Activated CD8-positive, alpha-beta memory T cell treated with anti-CD3 and anti-CD28 coated beads for 1 hour (primary cell): Measurements from ENCODE around the gene PCDHB16.
"Not testable (repeated sequence)": the region's sequence is repeated elsewhere in the genome, so short reads cannot be mapped to it uniquely, and the experiment has no call there.

Experiments
- DNase-seq, 2 donors: peaks; one replicate each; pipeline ENCODE4 v3.0.0-alpha.2; 2020; ENCODE audit warnings: low read depth in 1 of 2; ENCODE audit errors: extremely low read depth in 1 of 2

PCDHB16 gene

GRCh38 chr5:141182248-141182647 is at the start of gene PCDHB16:
Gene PCDHB16 (plus strand): TSS chr5:141182387. CDS start chr5:141182560, 173 bp downstream.
- no peak for DNase-seq

GRCh38 chr5:141135030-141135717 is 47.0 kb upstream of the PCDHB16 start, which contains the start of gene PCDHB5:
Gene PCDHB5 (plus strand): TSS chr5:141135206. CDS start chr5:141135435, 229 bp downstream.
- no peak for DNase-seq

DNA sequence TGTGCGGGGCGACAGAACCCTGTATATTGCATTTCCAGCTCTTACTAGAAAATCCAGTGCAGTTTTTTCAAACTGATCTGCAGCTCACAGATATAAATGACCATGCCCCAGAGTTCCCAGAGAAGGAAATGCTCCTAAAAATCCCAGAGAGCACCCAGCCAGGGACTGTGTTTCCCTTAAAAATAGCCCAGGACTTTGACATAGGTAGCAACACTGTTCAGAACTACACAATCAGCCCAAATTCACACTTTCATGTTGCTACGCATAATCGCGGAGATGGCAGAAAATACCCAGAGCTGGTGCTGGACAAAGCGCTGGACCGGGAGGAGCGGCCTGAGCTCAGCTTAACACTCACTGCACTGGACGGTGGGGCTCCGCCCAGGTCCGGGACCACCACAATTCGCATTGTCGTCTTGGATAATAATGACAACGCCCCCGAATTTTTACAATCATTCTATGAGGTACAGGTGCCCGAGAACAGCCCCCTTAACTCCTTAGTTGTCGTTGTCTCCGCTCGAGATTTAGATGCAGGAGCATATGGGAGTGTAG is 46.4 kb upstream of the PCDHB16 start:
- no peak for DNase-seq

DNA sequence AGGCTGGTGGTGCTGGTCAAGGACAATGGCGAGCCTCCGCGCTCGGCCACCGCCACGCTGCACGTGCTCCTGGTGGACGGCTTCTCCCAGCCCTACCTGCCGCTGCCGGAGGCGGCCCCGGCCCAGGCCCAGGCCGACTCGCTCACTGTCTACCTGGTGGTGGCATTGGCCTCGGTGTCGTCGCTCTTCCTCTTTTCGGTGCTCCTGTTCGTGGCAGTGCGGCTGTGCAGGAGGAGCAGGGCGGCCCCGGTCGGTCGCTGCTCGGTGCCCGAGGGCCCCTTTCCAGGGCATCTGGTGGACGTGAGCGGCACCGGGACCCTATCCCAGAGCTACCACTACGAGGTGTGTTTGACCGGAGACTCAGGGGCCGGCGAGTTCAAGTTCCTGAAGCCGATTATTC is 44.8 kb upstream of the PCDHB16 start:
- not testable (repeated sequence) for DNase-seq

DNA sequence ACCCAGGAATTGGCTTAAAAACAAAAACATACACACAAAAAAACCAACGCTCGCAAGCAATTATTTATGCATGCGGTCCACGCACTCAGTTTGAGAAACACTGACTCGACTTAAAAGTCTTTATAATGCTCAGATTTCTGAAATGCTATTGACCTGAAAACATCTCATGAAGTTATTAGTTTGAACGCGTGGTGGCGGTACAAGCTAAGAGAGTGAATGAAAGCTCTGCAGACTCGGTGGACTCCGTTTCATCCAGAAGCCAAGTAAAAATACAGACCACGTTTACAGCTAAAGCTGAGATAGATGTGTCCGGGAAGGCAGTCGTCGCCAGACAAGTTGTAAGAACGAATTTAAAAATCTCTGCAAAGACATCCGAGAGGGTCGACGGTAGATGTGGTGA is 32.4 kb upstream of the PCDHB16 start, which contains the start of gene PCDHB6:
Gene PCDHB6 (plus strand): TSS at position 246 of the 400 bp plus-strand sequence. CDS start 201 bp downstream, outside the sequence.
- no peak for DNase-seq

GRCh38 chr5:141150224-141150992 is 31.8 kb upstream of the PCDHB16 start:
- DNase-seq, result no peak

- DNase-seq, result no peak
Measured at GRCh38 chr5:141150993-141151325, 31.2 kb upstream of the PCDHB16 start.

GRCh38 chr5:141151632-141152031 is 30.6 kb upstream of the PCDHB16 start:
- DNase-seq, result not testable (repeated sequence)

DNA sequence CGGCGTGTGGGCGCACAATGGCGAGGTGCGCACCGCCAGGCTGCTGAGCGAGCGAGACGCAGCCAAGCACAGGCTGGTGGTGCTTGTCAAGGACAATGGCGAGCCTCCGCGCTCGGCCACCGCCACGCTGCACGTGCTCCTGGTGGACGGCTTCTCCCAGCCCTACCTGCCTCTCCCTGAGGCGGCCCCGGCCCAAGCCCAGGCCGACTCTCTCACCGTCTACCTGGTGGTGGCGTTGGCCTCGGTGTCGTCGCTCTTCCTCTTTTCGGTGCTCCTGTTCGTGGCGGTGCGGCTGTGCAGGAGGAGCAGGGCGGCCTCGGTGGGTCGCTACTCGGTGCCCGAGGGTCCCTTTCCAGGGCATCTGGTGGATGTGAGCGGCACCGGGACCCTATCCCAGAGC is 30.1 kb upstream of the PCDHB16 start:
- DNase-seq, result not testable (repeated sequence)

DNA sequence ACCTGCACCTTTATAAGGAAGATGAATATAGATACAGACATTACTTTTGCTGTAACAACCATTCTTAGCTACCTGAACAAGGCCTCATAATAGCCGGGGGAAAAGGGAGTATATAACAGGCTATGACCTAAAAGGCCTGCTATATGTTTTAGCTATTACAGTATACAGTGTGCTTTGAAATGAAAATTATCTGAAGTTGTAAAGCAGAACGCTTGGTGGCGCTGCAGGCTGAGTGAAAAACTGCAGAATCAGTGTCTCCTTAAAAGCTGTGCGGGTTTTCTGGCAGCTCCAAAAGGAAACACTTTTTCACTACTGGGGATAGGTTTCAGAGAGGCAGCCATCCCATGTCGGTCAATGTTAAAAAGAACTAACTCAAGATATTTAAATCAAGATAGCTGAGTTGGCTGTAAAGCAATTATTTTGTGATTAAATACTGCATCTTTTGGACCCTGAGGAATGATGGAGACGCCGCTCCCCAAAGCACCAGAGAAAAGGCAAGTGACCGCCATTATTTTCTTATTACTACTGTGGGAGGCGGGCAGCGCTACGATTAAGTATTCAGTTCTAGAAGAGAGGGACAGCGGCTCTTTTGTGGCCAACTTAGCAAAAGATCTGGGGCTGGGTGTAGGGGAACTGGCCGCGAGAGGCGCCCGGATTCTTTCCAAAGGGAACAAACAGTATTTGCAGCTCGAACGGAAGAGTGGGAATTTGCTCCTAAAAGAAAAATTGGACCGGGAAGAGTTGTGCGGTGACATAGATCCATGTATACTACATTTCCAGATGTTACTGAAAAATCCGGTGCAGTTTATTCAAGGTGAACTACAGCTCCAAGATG is 26.4 kb upstream of the PCDHB16 start:
- DNase-seq, result no peak

GRCh38 chr5:141157356-141157755 is 24.8 kb upstream of the PCDHB16 start:
- not testable (repeated sequence) for DNase-seq

DNA sequence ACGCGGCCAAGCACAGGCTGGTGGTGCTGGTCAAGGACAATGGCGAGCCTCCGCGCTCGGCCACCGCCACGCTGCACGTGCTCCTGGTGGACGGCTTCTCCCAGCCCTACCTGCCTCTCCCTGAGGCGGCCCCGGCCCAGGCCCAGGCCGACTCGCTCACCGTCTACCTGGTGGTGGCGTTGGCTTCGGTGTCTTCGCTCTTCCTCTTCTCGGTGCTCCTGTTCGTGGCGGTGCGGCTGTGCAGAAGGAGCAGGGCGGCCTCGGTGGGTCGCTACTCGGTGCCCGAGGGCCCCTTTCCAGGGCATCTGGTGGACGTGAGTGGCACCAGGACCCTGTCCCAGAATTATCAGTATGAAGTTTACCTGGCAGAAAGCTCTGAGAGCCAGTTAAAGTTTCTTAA is 24.3 kb upstream of the PCDHB16 start:
- DNase-seq, result not testable (repeated sequence)

DNA sequence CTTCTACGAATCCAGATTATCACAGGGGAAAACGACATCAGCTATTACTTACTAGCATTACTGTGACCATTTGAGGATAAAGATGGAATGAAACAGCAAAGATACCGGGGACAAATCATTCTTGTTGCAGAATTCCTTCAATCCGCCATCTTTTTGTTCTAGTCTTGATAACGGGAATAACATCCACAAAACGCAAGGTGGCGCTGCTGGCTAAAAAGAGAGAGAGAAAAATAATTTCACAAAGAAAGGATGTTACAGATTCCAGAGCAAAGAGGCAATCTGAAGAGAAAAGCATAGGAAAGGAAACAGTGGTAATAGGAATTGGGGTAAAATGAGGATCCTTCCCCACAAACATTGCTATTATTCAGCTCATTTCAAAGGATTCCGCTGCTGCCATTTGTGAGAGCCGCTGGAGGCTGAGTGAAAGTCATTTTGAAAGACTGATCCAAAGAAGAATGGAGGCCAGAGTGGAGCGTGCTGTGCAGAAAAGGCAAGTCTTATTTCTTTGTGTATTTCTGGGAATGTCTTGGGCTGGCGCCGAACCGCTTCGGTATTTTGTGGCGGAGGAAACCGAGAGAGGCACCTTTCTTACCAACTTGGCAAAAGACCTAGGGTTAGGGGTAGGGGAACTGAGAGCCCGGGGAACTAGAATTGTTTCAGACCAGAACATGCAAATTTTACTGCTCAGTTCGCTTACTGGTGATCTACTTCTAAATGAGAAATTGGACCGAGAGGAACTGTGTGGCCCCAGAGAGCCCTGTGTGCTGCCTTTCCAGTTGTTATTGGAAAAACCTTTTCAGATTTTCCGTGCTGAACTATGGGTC is 9.6 kb upstream of the PCDHB16 start, which contains the start of gene PCDHB7:
Gene PCDHB7 (plus strand): TSS at position 264 of the 824 bp plus-strand sequence. CDS start 192 bp downstream, at position 456.
- DNase-seq, result no peak

GRCh38 chr5:141174291-141175104 is 7.7 kb upstream of the PCDHB16 start:
- not testable (repeated sequence) for DNase-seq

- no peak for DNase-seq
Measured at GRCh38 chr5:141175933-141176332, 6.3 kb upstream of the PCDHB16 start.

DNA sequence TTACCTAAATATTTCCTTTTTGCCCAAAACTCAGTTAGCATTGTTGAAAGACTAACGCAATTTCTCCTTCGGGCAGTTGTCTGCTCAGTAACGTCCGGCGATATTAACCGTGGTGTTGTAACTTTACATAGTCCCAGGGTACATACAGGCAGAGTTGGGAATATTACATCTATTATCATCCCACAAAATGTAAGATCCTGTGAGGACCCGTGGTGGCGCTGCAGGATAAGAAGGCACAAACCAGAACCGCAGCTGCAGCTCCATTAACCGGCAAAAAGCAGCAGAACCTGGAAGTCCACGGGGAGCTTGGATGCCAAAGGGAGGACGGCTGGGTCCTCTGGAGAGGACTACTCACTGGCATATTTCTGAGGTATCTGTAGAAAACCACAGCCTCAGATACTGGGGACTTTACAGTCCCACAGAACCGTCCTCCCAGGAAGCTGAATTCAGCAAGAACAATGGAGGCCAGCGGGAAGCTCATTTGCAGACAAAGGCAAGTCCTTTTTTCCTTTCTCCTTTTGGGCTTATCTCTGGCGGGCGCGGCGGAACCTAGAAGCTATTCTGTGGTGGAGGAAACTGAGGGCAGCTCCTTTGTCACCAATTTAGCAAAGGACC is 4.5 kb upstream of the PCDHB16 start, which contains the start of gene PCDHB8:
Gene PCDHB8 (plus strand): TSS at position 214 of the 615 bp plus-strand sequence. CDS start 245 bp downstream, at position 459.
- DNase-seq, result not testable (repeated sequence)

GRCh38 chr5:141179371-141179770 is 2.8 kb upstream of the PCDHB16 start:
- DNase-seq, result not testable (repeated sequence)

GRCh38 chr5:141179876-141180275 is 2.3 kb upstream of the PCDHB16 start:
- not testable (repeated sequence) for DNase-seq
